ENCODE results near the gene FXYD4.
"Not testable (repeated sequence)": the region's sequence is repeated elsewhere in the genome, so short reads cannot be mapped to it uniquely, and the experiment has no call there.

DNA sequence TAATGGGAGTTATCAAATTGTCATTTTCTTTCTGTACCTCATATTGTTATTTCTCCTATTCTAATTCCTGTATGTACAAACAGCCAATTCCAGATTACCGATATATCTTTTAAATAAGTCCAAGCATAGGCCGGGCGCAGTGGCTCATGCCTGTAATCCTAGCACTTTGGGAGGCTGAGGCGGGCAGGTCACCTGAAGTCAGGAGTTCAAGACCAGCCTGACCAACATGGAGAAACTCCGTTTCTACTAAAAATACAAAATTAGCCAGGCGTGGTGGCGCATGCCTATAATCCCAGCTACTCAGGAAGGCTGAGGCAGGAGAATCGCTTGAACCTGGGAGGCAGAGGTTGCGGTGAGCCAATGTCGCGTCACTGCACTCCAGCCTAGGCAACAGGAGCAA, 21.8 kb downstream of the FXYD4 start:
- not testable (repeated sequence) for TF ChIP-seq ZNF274 (IDR thresholded peaks at IDR 0.05; ENCODE audit: low read depth, low read length); YY1 (IDR thresholded peaks at IDR 0.05; ENCODE audit: insufficient read depth, insufficient read length)

Measured in NT2/D1 (cell line).